Body of pancreas (tissue), 4 donors: Measurements from ENCODE around the gene WDR47.

Experiments used
- CTCF ChIP-seq, 7 experiments: fragments of 450-650 bp in 4 of 7; fragments of 200-600 bp in 3 of 7; sonication (generic) in 3 of 7; IDR thresholded peaks; one replicate each; pipeline ENCODE4 v1.5.1; 2016 to 2019; ENCODE audit warnings: antibody characterized with exemption in 7 of 7
- POLR2A ChIP-seq, 3 donors: fragments of 450-650 bp; IDR thresholded peaks; one replicate each; pipeline ENCODE4 v1.6.1; 2016; ENCODE audit warnings: antibody characterized with exemption in 3 of 3, mild to moderate bottlenecking in 2 of 3

DNA sequence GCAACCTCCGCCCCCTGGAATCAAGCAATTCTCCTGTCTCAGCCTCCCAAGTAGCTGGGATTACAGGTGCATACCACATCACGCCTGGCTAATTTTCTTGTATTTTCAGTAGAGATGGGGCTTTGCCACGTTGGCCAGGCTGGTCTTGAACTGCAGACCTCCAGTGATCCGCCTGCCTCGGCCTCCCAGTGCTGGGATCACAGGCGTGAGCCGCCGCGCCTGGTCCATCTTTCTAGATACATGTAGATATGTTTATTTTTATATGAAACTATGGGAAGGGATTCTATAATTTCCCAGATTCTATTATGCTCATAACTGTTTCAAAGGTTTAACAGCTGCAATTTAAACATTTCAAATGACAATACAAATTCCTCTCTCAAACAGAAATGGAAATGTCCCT lies 105.7 kb downstream of the WDR47 start:
- TF ChIP-seq POLR2A (IDR thresholded peaks at IDR 0.05) (no peak), CTCF (IDR thresholded peaks at IDR 0.05) (no peak)
